ENCODE data around the gene PTPA.
"Not testable (repeated sequence)": the region's sequence is repeated elsewhere in the genome, so short reads cannot be mapped to it uniquely, and the experiment has no call there.

PTPA gene

DNA sequence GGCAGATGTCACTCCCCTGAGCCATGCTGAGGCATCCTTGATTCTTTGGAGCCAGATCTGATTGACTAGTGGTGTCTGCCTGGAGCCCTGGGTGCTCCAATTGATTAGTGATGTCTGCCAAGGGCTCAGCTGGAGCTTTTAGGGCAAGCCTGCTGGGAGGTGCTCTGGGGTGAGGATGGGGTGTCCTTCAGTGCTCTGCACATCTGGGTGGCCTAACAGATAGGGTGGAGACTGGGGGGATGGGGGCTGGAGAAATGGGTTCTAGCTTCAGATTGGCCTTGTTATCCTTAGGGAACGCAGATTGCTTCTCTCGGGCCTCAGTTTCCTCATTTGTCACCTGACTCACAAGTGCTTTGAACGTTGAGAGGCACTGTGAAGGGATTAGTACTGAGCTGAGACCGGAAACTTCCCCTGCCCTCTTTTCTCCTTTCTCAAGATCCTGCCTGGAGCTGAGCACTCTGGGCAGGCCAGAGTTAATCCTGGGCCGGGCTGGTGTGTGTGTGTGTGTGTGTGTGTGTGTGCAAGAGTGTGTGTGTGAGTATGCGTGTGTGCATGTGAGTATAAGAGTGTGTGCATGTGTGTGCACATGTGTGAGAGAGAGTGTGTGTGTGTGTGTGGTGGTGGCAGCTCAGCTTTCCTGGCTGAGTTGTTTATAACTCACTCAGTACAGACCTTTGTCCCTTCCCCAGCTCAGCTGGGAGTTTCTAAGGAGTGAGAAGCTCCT lies 72.4 kb downstream of the PTPA start:
- no peak for DNase-seq (ENCODE audit: low spot score)

DNA sequence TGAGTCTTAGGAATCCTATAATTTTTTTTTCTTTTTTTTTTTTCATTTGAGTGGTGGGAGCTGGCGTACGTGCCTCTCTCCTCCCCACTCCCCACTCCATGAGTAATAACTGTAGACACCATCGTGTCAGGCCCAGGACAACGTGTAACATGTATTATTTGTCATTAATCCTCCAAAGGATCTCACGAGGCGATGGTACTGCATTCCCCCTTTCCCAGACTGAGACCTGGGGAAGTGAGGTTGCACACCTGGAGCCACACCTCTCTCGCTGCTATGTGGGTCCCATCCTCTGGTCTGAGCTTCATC lies 73.0 kb downstream of the PTPA start:
- TF ChIP-seq, protein P1, sequence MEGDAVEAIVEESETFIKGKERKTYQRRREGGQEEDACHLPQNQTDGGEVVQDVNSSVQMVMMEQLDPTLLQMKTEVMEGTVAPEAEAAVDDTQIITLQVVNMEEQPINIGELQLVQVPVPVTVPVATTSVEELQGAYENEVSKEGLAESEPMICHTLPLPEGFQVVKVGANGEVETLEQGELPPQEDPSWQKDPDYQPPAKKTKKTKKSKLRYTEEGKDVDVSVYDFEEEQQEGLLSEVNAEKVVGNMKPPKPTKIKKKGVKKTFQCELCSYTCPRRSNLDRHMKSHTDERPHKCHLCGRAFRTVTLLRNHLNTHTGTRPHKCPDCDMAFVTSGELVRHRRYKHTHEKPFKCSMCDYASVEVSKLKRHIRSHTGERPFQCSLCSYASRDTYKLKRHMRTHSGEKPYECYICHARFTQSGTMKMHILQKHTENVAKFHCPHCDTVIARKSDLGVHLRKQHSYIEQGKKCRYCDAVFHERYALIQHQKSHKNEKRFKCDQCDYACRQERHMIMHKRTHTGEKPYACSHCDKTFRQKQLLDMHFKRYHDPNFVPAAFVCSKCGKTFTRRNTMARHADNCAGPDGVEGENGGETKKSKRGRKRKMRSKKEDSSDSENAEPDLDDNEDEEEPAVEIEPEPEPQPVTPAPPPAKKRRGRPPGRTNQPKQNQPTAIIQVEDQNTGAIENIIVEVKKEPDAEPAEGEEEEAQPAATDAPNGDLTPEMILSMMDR (IDR thresholded peaks at IDR 0.05; ENCODE audit: extremely low read depth, missing control alignments) = no peak
- DNase-seq (ENCODE audit: low spot score) = no peak

More for the DNA sequence above, 72.4 kb downstream of the PTPA start:
- TF ChIP-seq, protein P1 (IDR thresholded peaks at IDR 0.05; ENCODE audit: extremely low read depth, missing control alignments) = no peak

DNA sequence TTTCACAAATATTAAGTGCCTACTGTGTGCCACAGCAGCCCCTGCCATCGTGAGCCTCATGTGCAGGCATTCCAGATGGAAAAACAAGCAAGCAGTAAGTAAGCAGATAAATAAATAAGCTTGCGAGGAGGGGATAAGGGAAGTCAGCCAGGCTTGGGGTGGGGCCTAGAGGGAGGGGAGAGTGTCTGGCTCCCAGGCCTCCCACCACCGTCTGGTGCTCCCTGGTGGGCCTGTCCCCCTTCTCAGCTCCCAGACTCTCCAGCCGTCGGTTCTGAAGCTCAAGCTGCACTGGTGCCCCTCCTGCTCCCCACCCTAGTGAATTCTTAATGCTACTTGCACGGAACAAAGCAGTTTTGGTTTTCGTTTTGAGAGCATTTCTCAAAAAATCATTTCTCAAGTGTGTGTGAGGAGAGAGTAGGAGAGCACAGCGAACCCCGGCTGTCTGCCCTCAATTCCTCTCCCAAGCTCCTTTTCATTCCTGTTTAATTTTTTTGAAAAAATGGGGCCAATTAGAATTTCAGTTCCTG lies 73.4 kb downstream of the PTPA start:
- DNase-seq (ENCODE audit: low spot score) = no peak
- TF ChIP-seq, protein P1 (IDR thresholded peaks at IDR 0.05; ENCODE audit: extremely low read depth, missing control alignments) = no peak

DNA sequence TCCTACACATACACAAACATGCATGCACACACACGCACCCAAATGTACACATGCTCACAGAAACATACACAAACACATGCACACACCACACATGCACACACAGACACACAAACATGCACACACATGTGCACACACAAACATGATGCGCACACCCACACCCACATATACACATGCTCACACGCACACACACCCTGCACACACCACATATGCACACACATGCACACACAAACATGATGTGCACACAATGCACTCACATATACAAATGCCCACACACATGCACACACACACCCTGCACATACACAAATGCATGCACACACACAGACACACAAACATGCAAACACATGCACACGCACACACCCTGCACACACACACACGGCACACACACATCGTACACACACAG lies 74.2 kb downstream of the PTPA start:
- TF ChIP-seq, protein P1 (IDR thresholded peaks at IDR 0.05; ENCODE audit: extremely low read depth, missing control alignments) = no peak
- no peak for DNase-seq (ENCODE audit: low spot score)

DNA sequence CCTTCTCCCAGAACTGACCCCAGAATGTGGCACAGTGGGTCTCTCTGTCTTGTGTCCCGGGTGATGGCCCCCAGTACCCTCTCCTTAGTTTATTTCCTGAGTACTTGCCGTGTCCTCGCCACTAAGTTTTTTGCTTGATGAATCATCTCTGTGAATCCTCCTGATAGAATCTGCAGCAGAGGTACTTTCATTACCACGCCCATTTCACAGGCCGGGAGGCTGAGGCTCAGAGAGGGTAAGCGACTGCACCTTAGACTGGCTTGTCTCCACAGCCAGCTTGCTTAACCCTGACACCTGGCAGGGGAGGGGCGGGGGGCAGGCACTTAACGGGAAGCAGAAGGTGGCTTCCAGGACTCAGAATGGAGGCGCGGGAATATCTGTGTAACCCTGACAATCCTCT lies 74.8 kb downstream of the PTPA start:
- DNase-seq (ENCODE audit: low spot score) = no peak
- TF ChIP-seq, protein P1 (IDR thresholded peaks at IDR 0.05; ENCODE audit: extremely low read depth, missing control alignments) = no peak

DNA sequence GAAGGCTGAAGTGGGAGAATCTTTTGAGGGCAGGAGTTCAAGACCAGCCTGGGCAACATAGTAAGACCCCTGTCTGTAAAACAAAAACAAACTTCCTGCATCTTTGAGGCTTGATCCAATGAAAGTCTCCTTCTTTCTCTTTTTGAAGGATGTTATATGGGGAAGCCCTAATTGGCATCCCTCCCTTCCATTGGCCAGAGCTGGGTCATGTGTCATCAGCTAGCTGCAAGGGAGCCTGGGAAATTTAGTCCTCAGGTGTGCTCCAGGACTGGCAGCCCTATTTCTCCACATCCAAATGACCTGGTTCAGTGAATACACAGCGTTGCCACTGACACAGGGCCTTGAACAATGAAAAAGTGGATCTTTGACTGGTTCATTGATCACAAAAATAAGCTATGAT lies 75.8 kb downstream of the PTPA start:
- TF ChIP-seq, protein P1 (IDR thresholded peaks at IDR 0.05; ENCODE audit: extremely low read depth, missing control alignments) = no peak
- no peak for DNase-seq (ENCODE audit: low spot score)

DNA sequence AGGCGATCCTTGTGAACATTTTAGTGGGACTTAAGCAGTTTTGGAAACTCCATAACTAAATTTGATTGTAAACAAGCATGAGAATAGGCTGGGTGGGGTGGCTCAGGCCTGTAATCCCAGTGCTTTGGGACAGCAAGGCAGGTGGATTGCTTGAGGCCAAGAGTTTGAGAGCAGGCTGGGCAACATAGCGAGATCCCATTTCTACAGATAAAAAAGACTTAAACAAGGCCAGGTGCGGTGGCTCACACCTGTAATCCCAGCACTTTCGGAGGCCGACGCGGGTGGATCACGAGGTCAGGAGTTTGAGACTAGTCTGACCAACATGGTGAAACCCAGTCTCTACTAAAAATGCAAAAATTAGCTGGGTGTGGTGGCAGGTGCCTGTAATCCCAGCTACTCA lies 78.8 kb downstream of the PTPA start:
- DNase-seq (ENCODE audit: low spot score) = not testable (repeated sequence)

DNA sequence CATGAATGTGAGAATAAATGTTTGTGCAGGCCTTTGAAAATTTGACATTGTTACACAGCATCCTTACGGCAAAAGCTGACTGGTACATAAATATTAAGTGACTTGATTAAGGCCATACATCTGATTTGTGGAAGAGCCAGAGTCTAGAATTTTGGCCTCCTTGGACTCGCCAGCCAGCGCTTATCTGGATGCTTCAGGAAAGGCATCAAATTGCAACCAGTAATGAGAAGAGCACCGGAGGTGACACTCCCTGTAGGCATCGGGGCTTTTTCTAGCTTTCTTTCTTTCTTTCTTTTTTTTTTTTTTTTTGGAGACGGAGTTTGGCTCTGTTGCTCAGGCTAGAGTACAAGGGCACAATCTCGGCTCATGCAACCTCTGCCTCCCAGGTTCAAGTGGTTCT lies 80.0 kb downstream of the PTPA start:
- DNase-seq (ENCODE audit: low spot score) = no peak
- TF ChIP-seq, protein P1 (IDR thresholded peaks at IDR 0.05; ENCODE audit: extremely low read depth, missing control alignments) = no peak
